Endothelial cell of umbilical vein (primary cell): ENCODE data around the gene RAD51B. TPM values are rescaled to one million over a fixed set of nuclear protein-coding genes. Genes with fewer than 3 reads are reported as not detected.

Experiments
- BruUV-seq: library from RNA; stranded (reverse); fragments of 400-500 nt; replicated peaks from 2 replicates; lab custom pipeline; 2021; lab: Mats Ljungman, UMichigan
- CTCF ChIA-PET: fragments of 300-600, 350-600 bp; sonication (Branson Sonifier 250); formaldehyde crosslinking; loops from one replicate; lab custom pipeline; 2021; ENCODE audit warnings: antibody characterized with exemption, inconsistent platforms; lab: Charles Lee
- POLR2A ChIA-PET: fragments of 300-600, 350-600 bp; sonication (Branson Sonifier 250); formaldehyde crosslinking; loops from one replicate; lab custom pipeline; 2021; ENCODE audit warnings: antibody characterized with exemption, inconsistent platforms; lab: Charles Lee
- DNase-seq: peaks from one replicate; pipeline ENCODE4 v3.0.0-alpha.2; 2011; ENCODE audit warnings: low read depth, low spot score
- FAIRE-seq: peaks from 2 replicates; lab custom pipeline; 2011; peaks lifted over from hg19 to GRCh38; lab: Jason Lieb, UNC
- H2AFZ ChIP-seq: 2 replicates; pipeline ENCODE4 v1.6.0; 2012; ENCODE audit warnings: low read depth, low read length, control low read depth, inconsistent platforms
- H3K27ac ChIP-seq: 2 replicates; pipeline ENCODE4 v1.5.1; 2011; ENCODE audit warnings: low read depth, mild to moderate bottlenecking, control low read depth, low read length, moderate library complexity; ENCODE audit not compliant: insufficient read depth
- H3K27me3 ChIP-seq, 2 experiments: 2 replicates each; pipeline versions ENCODE4 v1.6.0 to v1.6.1; 2011; ENCODE audit warnings: low read length in 2 of 2, mixed read lengths in 1 of 2; ENCODE audit not compliant: control insufficient read depth in 2 of 2, insufficient read depth in 2 of 2
- H3K36me3 ChIP-seq, 2 experiments: 2 replicates in 1 of 2; 3 replicates in 1 of 2; pipeline ENCODE4 v1.5.1; 2011; ENCODE audit warnings: low read length in 2 of 2, mild to moderate bottlenecking in 1 of 2, moderate library complexity in 1 of 2; ENCODE audit not compliant: control insufficient read depth in 2 of 2, insufficient read depth in 2 of 2; ENCODE audit errors: extremely low read depth in 1 of 2
- H3K4me1 ChIP-seq: 3 replicates; pipeline ENCODE4 v1.5.1; 2011; ENCODE audit warnings: mild to moderate bottlenecking, low read length; ENCODE audit not compliant: control insufficient read depth, insufficient read depth; ENCODE audit errors: extremely low read depth
- H3K4me2 ChIP-seq: 2 replicates; pipeline ENCODE4 v1.6.1; 2011; ENCODE audit warnings: low read length, control low read depth, mixed read lengths; ENCODE audit not compliant: insufficient read depth
- H3K4me3 ChIP-seq, 3 experiments: fragments of 200-600 bp in 1 of 3; sonication (generic), shearing (Covaris generic) in 1 of 3; replicated peaks in 1 of 3; 2 replicates each; pipeline ENCODE4 v1.5.1; 2011 to 2016; ENCODE audit warnings: control low read depth in 3 of 3, low read length in 3 of 3, mild to moderate bottlenecking in 2 of 3, inconsistent platforms in 1 of 3, low read depth in 1 of 3, moderate library complexity in 1 of 3; ENCODE audit not compliant: insufficient read depth in 1 of 3
- H3K79me2 ChIP-seq: 2 replicates; pipeline ENCODE4 v1.6.0; 2012; ENCODE audit warnings: low read length, inconsistent platforms; ENCODE audit not compliant: control insufficient read depth, insufficient read depth
- H3K9ac ChIP-seq: replicated peaks from 2 replicates; pipeline ENCODE3; 2011; ENCODE audit warnings: low read length, control low read depth; ENCODE audit not compliant: insufficient read depth; ENCODE audit errors: extremely low read depth
- H3K9me1 ChIP-seq: replicated peaks from 3 replicates; pipeline ENCODE4 v1.6.0; 2011; ENCODE audit warnings: mild to moderate bottlenecking, low read length; ENCODE audit not compliant: control insufficient read depth, insufficient read depth; ENCODE audit errors: extremely low read depth
- H3K9me3 ChIP-seq: replicated peaks from 2 replicates; pipeline ENCODE4 v1.5.1; 2012; ENCODE audit warnings: low read length, inconsistent platforms; ENCODE audit not compliant: control insufficient read depth, insufficient read depth
- H4K20me1 ChIP-seq: replicated peaks from 2 replicates; pipeline ENCODE3; 2011; ENCODE audit warnings: mild to moderate bottlenecking, low read length; ENCODE audit not compliant: control insufficient read depth, insufficient read depth; ENCODE audit errors: extremely low read depth
- CTCF ChIP-seq, 2 donors: IDR thresholded peaks; 1 replicate in 1 of 2; 2 replicates in 1 of 2; pipeline ENCODE4 v1.5.1; 2011; ENCODE audit warnings: low read length in 2 of 2, mild to moderate bottlenecking in 2 of 2, moderate library complexity in 2 of 2, control low read depth in 1 of 2, inconsistent platforms in 1 of 2, low read depth in 1 of 2; ENCODE audit not compliant: insufficient read depth in 1 of 2; ENCODE audit errors: extremely low read depth in 1 of 2
- EZH2 ChIP-seq: IDR thresholded peaks from 2 replicates; pipeline ENCODE4 v1.6.1; 2012; ENCODE audit warnings: borderline replicate concordance, low read depth, mild to moderate bottlenecking, moderate library complexity, low read length, inconsistent platforms; ENCODE audit not compliant: severe bottlenecking
- FOS ChIP-seq: IDR thresholded peaks from 2 replicates; pipeline ENCODE4 v1.6.1; 2011; ENCODE audit warnings: mild to moderate bottlenecking, low read length, moderate library complexity, borderline replicate concordance; ENCODE audit not compliant: insufficient read depth
- GATA2 ChIP-seq: IDR thresholded peaks from 2 replicates; pipeline ENCODE4 v1.7.0; 2011; ENCODE audit warnings: low read depth, mild to moderate bottlenecking, moderate library complexity, mixed read lengths, low read length; ENCODE audit not compliant: insufficient read length, insufficient read depth
- JUN ChIP-seq: IDR thresholded peaks from 2 replicates; pipeline ENCODE4 v1.6.1; 2011; ENCODE audit warnings: borderline replicate concordance, low read depth; ENCODE audit not compliant: insufficient read length, insufficient read depth
- MAX ChIP-seq: IDR thresholded peaks from 2 replicates; pipeline ENCODE4 v1.6.1; 2011; ENCODE audit not compliant: insufficient read depth, insufficient read length
- MYC ChIP-seq: IDR thresholded peaks from one replicate; pipeline ENCODE4 v1.6.1; 2011; ENCODE audit warnings: mild to moderate bottlenecking, low read depth, low read length
- POLR2A ChIP-seq: IDR thresholded peaks from 2 replicates; pipeline ENCODE4 v1.6.1; 2012; ENCODE audit warnings: low read depth, mild to moderate bottlenecking, control low read depth, low read length
- POLR2AphosphoS5 ChIP-seq: IDR thresholded peaks from 2 replicates; pipeline ENCODE4 v1.6.1; 2012; ENCODE audit warnings: low read depth, mild to moderate bottlenecking, control low read depth, low read length, moderate library complexity; ENCODE audit not compliant: insufficient read depth
- dilution Hi-C: fragments of 300-500 bp; cut with MboI; formaldehyde crosslinking; loops from one replicate; pipeline ENCODE4 v1.15.0; 2019; ENCODE audit warnings: low sequenced_read_pairs; ENCODE audit not compliant: extremely low pct_ligation_motif_present
- intact Hi-C: fragments of 100-400 bp; cut with micrococcal nuclease; formaldehyde crosslinking; loops from one replicate; pipeline ENCODE4 v1.10.0; 2022
- polyA plus RNA-seq, 4 experiments: library from polyadenylated mRNA; depleted of rRNA in 3 of 4; stranded (reverse) in 3 of 4; unstranded in 1 of 4; fragments of >200 nt; gene quantifications; 2 replicates each; pipeline versions ENCODE4 v1.2.1 to v1.2.3, GENCODE V29; 2011 to 2012; ENCODE audit warnings: missing spikeins in 1 of 4
- total RNA-seq: library from RNA; stranded (reverse); gene quantifications from 2 replicates; pipeline ENCODE4 v1.2.3, GENCODE V29; 2021

Gene RAD51B
- total and polyA plus RNA-seq, 2 donors (not counting 3 experiments of a cell fraction or from before 2014, with no cell fraction given) = 3.9 to 19.0 TPM

GRCh38 chr14:68509188-68509983 lies 689.8 kb downstream of the RAD51B start:
- dilution Hi-C loops = no loop called here
- no peak overlapping the region for H3K27ac ChIP-seq
- H3K79me2 ChIP-seq = no peaks in the 10 kb centered on the region
- H4K20me1 ChIP-seq = no peaks in the 10 kb centered on the region
- FAIRE-seq (no peak), DNase-seq (no peak)
- H3K9ac ChIP-seq = no peak overlapping the region
- no peak overlapping the region for H2AFZ ChIP-seq
- no peaks in the 10 kb centered on the region for H3K27me3 ChIP-seq
- peaks cover 3% of the 10 kb centered on the region for H3K4me1 ChIP-seq
- H3K4me3 ChIP-seq = no peak overlapping the region
- ChIA-PET POLR2A (no interaction called here), CTCF (interaction anchor here (1.3 to 1.6 kb wide), 2 partner anchors 9 to 255 kb away, joined by 3 to 6 read pairs; no protein-coding TSS in a partner anchor)
- no peaks in the 10 kb centered on the region for H3K9me3 ChIP-seq
- intact Hi-C loops = no loop called here
- TF ChIP-seq GATA2 (no peak), POLR2A (no peak), FOS (no peak), EZH2 (no peak), POLR2AphosphoS5 (no peak), CTCF (IDR thresholded peaks at IDR 0.05; ENCODE audit: extremely low read depth in 1 of 2, insufficient read depth in 1 of 2, low read depth in 1 of 2, low read length in 2 of 2) (no peak), JUN (no peak), MYC (no peak), MAX (no peak)
- BruUV-seq = no TSS peak
- H3K9me1 ChIP-seq = no peaks in the 10 kb centered on the region
- no peak overlapping the region for H3K4me2 ChIP-seq
- H3K36me3 ChIP-seq = no peaks in the 10 kb centered on the region
